Neutrophil (primary cell): ENCODE results near the gene SRPRA.

ENCODE experiments used
- H3K27ac ChIP-seq: fragments of 200-600 bp; sonication (generic); 2 replicates; pipeline ENCODE4 v1.5.1; 2016; ENCODE audit warnings: mild to moderate bottlenecking, moderate library complexity
- H3K27me3 ChIP-seq: fragments of 200-600 bp; sonication (generic); 2 replicates; pipeline ENCODE4 v1.6.0; 2016; ENCODE audit warnings: mild to moderate bottlenecking
- H3K36me3 ChIP-seq: fragments of 200-600 bp; sonication (generic); 2 replicates; pipeline ENCODE4 v1.5.1; 2017
- H3K4me1 ChIP-seq, 2 experiments: fragments of 200-600 bp in 1 of 2; sonication (generic) in 1 of 2; 1 replicate in 1 of 2; 2 replicates in 1 of 2; pipeline versions ENCODE4 v1.5.1 to v1.6.1; 2013 to 2016; ENCODE audit warnings: low read depth in 1 of 2, low read length in 1 of 2, mild to moderate bottlenecking in 1 of 2, moderate library complexity in 1 of 2; ENCODE audit not compliant: control insufficient read depth in 1 of 2, insufficient read depth in 1 of 2
- H3K4me3 ChIP-seq, 2 experiments: fragments of 200-600 bp in 1 of 2; sonication (generic) in 1 of 2; 1 replicate in 1 of 2; 2 replicates in 1 of 2; pipeline ENCODE4 v1.5.1; 2013 to 2016; ENCODE audit warnings: low read depth in 1 of 2, low read length in 1 of 2, mild to moderate bottlenecking in 1 of 2, moderate library complexity in 1 of 2
- H3K9me3 ChIP-seq: fragments of 200-600 bp; sonication (generic); 2 replicates; pipeline ENCODE4 v1.5.1; 2016
- TF ChIP-seq, protein P1 (sequence below): fragments of 200-600 bp; sonication (generic); IDR thresholded peaks from 2 replicates; pipeline ENCODE4 v1.5.1; 2016; ENCODE audit warnings: antibody characterized with exemption

Gene SRPRA

GRCh38 chr11:126282361-126282735 is 13.7 kb upstream of the SRPRA start:
- Histone ChIP-seq H3K9me3 (no peaks in the 10 kb centered on the region), H3K4me3 (peak overlapping the region; percentile 85 to 90)

GRCh38 chr11:126281666-126282175 is 13.0 kb upstream of the SRPRA start:
- TF ChIP-seq, protein P1, sequence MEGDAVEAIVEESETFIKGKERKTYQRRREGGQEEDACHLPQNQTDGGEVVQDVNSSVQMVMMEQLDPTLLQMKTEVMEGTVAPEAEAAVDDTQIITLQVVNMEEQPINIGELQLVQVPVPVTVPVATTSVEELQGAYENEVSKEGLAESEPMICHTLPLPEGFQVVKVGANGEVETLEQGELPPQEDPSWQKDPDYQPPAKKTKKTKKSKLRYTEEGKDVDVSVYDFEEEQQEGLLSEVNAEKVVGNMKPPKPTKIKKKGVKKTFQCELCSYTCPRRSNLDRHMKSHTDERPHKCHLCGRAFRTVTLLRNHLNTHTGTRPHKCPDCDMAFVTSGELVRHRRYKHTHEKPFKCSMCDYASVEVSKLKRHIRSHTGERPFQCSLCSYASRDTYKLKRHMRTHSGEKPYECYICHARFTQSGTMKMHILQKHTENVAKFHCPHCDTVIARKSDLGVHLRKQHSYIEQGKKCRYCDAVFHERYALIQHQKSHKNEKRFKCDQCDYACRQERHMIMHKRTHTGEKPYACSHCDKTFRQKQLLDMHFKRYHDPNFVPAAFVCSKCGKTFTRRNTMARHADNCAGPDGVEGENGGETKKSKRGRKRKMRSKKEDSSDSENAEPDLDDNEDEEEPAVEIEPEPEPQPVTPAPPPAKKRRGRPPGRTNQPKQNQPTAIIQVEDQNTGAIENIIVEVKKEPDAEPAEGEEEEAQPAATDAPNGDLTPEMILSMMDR = no peak
- Histone ChIP-seq H3K27me3 (no peaks in the 10 kb centered on the region), H3K4me1 (peaks cover 57 to 62% of the 10 kb centered on the region in 2 experiments), H3K4me3 (peak overlapping the region; percentile 85 to 90), H3K9me3 (no peaks in the 10 kb centered on the region), H3K36me3 (peaks cover 7% of the 10 kb centered on the region), H3K27ac (peak overlapping the region; percentile 99)

More at GRCh38 chr11:126282361-126282735, 13.7 kb upstream of the SRPRA start:
- TF ChIP-seq, protein P1 = no peak
- peaks cover 57 to 62% of the 10 kb centered on the region in 2 experiments for H3K4me1 ChIP-seq
- H3K27ac ChIP-seq = peak overlapping the region; percentile 99
- H3K27me3 ChIP-seq = no peaks in the 10 kb centered on the region
- peaks cover 5% of the 10 kb centered on the region for H3K36me3 ChIP-seq

GRCh38 chr11:126281245-126281644 is 12.6 kb upstream of the SRPRA start:
- Histone ChIP-seq H3K36me3 (peaks cover 7% of the 10 kb centered on the region), H3K4me1 (peaks cover 57 to 62% of the 10 kb centered on the region in 2 experiments), H3K4me3 (peak overlapping the region; percentile 85 to 90), H3K9me3 (no peaks in the 10 kb centered on the region), H3K27ac (peak overlapping the region; percentile 99), H3K27me3 (no peaks in the 10 kb centered on the region)
- TF ChIP-seq, protein P1 = no peak

DNA sequence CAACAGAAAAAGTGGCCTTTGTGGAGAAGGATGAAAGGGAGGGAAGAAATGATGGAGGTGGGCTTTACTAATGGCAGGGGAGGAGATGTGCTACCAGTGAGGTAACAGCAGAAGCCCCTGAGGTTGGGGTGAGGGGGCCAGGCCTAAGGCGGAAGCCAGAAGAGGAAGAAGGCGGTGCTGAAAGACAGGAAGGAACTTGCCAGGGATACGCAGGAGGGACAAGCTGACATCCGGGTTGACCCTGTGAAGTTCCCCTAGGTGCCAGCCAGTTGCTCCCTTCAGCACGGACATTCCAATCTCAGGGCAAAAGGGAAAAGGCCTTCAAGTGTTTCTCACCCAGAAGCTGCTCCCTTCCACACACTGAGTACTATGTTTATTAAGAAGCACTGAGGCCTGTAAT is 11.9 kb upstream of the SRPRA start:
- Histone ChIP-seq H3K27me3 (no peaks in the 10 kb centered on the region), H3K36me3 (peaks cover 7% of the 10 kb centered on the region)

DNA sequence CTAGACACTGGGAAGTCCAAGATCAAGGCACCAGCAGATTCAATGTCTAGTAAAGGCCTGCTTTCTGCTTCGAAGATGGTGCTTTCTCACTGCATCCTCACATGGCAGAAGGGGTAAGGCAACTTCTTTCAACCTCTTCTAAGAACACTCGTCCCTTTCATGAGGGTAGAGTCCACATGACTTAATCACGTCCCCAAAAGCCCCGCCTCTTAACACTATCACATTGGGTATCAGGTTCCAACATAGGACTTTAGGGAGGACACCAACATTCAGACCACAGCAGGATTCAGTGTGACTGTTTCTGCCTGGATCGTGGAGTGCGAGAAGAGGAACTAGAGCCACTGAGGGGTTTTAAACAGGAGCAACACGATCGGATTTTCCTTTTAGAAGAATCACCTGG is 10.5 kb upstream of the SRPRA start:
- TF ChIP-seq, protein P1 = no peak
- Histone ChIP-seq H3K9me3 (no peaks in the 10 kb centered on the region), H3K4me1 (peaks cover 46 to 51% of the 10 kb centered on the region in 2 experiments), H3K36me3 (peaks cover 8% of the 10 kb centered on the region), H3K27ac (peak overlapping the region; percentile 99), H3K27me3 (no peaks in the 10 kb centered on the region), H3K4me3 (no peak overlapping the region)

More for the DNA sequence above, 11.9 kb upstream of the SRPRA start:
- H3K4me1 ChIP-seq = peaks cover 57 to 62% of the 10 kb centered on the region in 2 experiments
- peak overlapping the region; percentile 85 to 90 for H3K4me3 ChIP-seq
- no peaks in the 10 kb centered on the region for H3K9me3 ChIP-seq
- TF ChIP-seq, protein P1 = no peak
- H3K27ac ChIP-seq = peak overlapping the region; percentile 99
